DMS 273 (cell line): ENCODE results near the gene HOXC9.

Experiments used
- DNase-seq: peaks from one replicate; lab custom pipeline; 2025; ENCODE audit not compliant: unreplicated experiment; lab: John Stamatoyannopoulos, UW

HOXC9 gene

GRCh38 chr12:54049108-54049507, 49.1 kb downstream of the HOXC9 start:
- no peak for DNase-seq

- no peak for DNase-seq
Measured at GRCh38 chr12:54050482-54050810, 50.5 kb downstream of the HOXC9 start.

- no peak for DNase-seq
Measured at GRCh38 chr12:54051026-54051842, 51.3 kb downstream of the HOXC9 start.

- no peak for DNase-seq
Measured at GRCh38 chr12:54051874-54052437, 52.0 kb downstream of the HOXC9 start.

- no peak for DNase-seq
Measured at GRCh38 chr12:54052438-54053002, 52.6 kb downstream of the HOXC9 start.
